ENCODE results near the gene LPAR1. TPM values are rescaled to one million over a fixed set of nuclear protein-coding genes. Genes with fewer than 3 reads are reported as not detected.

LPAR1 gene
- total RNA-seq, 4 donors from 2014 or later = 51.1 to 123 (median 72.1) TPM

GRCh38 chr9:111001526-111001925 is 36.7 kb downstream of the LPAR1 start:
- no peak for TF ChIP-seq CTCF (IDR thresholded peaks at IDR 0.05; ENCODE audit: low read depth)

- no peak for TF ChIP-seq CTCF (IDR thresholded peaks at IDR 0.05; ENCODE audit: low read depth)
Measured at GRCh38 chr9:111000202-111000601, 38.1 kb downstream of the LPAR1 start.

GRCh38 chr9:110999379-110999778 is 38.9 kb downstream of the LPAR1 start:
- no peak for TF ChIP-seq CTCF (IDR thresholded peaks at IDR 0.05; ENCODE audit: low read depth)

GRCh38 chr9:110997847-110998246 is 40.4 kb downstream of the LPAR1 start:
- TF ChIP-seq CTCF (IDR thresholded peaks at IDR 0.05; ENCODE audit: low read depth) = no peak

DNA sequence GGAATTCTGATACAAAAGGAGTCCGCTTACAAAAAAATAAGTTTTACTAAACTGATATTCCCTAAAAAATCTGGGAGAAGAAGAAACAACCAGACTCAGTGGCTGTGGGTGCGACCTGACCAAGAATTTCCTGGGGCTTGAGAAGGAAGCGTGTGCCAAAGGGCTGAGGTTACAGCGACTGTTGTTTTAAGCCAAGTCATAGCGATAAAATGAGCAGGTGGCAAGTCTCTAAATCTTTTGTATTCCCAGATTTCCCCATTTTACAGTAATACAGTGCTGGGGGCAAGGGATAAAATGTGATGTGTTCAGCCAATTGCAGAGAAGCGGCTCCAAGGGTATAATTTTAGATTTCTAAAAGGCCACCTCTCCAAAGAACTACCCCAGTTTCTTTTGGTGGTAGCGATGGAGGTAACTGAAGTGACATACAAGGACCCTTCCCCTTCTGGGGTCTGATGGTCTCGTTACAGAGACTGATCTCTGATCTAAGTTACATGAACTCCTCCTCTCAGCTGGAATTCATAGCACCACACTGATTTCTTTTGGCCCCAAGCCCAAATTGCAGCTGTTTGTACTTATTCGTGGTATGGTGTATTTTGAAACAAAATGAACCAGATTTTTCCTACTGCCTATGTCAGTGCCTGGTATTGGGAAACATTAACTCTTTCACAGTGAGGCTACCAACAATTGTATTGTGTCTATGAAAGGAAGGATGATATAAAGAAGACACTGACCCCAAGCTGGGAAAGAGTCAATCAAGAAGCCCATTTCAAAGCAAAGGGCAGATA is 41.6 kb downstream of the LPAR1 start:
- no peak for TF ChIP-seq CTCF (IDR thresholded peaks at IDR 0.05; ENCODE audit: low read depth)

GRCh38 chr9:110995420-110996340 is 42.6 kb downstream of the LPAR1 start:
- no peak for TF ChIP-seq CTCF (IDR thresholded peaks at IDR 0.05; ENCODE audit: low read depth)

- TF ChIP-seq CTCF (IDR thresholded peaks at IDR 0.05; ENCODE audit: low read depth) = no peak
Measured at GRCh38 chr9:110994771-110995241, 43.5 kb downstream of the LPAR1 start.

All from subcutaneous adipose tissue (tissue), 4 donors.